NCI-H128 (cell line): Measurements from ENCODE around the gene MDH2.
"Not testable (repeated sequence)": the region's sequence is repeated elsewhere in the genome, so short reads cannot be mapped to it uniquely, and the experiment has no call there.

Source experiments
- DNase-seq: peaks from one replicate; lab custom pipeline; 2025; ENCODE audit not compliant: unreplicated experiment; lab: John Stamatoyannopoulos, UW

MDH2 gene, protein sequence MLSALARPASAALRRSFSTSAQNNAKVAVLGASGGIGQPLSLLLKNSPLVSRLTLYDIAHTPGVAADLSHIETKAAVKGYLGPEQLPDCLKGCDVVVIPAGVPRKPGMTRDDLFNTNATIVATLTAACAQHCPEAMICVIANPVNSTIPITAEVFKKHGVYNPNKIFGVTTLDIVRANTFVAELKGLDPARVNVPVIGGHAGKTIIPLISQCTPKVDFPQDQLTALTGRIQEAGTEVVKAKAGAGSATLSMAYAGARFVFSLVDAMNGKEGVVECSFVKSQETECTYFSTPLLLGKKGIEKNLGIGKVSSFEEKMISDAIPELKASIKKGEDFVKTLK

DNA sequence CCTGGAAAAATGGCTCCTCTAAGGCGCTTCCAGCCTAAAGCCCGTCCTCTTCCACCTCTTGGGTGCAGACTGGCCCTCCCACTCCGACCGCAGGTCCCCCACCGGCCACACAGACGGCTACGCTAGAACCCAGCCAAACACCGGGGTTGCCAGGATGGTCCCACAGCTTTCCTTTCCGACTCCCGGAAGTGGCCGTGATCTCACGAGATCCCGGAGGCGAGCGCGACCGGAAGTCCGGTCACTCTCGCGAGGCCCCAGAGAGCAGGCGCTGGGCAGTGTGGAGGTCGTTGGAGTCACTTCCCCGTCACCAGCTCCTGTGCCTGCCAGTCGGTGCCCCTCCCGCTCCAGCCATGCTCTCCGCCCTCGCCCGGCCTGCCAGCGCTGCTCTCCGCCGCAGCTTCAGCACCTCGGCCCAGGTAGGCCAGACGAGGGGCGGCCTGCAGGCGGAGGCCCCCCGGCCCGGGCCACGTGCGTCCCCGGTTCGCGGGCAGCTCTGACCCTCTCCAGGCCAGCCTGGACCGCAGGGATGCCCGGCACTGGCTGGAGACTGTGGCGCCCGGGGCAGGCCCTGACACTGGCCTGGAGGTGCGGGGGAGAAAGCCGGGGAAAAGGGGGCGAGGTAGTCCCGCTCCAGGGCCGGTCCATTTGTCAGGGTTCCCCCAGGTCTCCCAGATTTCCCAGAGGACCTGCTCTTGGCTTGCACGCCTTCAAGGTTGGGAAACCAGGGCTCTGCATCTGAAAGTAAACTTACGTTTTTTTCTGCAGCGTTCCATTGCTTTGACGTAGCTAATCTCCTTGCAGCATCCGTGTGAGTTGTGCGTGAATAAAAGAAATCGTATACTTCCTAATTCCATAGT, at the start of gene MDH2, which contains the start of gene STYXL1:
Gene MDH2 (plus strand): TSS at position 296 of the 857 bp plus-strand sequence. CDS start 55 bp downstream, at position 351.
Gene STYXL1 (minus strand): TSS at position 190 of the 857 bp plus-strand sequence. CDS start 17,477 bp downstream, outside the sequence.
- DNase-seq: peak; percentile 69

DNA sequence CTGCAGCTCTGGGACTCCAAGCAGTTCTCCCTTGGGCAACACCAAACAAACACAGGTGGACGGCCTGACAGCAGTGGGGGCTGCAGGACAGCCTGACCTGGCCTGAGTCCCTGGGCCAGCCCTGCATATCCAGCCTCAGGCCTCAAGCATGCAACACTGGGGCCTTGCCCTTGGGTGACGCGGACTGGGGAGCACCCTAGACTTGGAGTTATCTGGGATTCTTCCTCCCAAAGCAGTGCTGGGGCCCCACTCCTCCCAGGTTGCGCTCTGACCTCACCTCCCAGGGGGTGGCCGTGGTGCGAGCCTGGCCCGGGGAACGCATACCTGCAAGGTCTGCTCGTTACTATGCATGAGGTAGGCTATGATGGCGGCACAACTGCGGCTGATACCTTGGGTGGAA, 47.3 kb upstream of the MDH2 start:
- no peak for DNase-seq

DNA sequence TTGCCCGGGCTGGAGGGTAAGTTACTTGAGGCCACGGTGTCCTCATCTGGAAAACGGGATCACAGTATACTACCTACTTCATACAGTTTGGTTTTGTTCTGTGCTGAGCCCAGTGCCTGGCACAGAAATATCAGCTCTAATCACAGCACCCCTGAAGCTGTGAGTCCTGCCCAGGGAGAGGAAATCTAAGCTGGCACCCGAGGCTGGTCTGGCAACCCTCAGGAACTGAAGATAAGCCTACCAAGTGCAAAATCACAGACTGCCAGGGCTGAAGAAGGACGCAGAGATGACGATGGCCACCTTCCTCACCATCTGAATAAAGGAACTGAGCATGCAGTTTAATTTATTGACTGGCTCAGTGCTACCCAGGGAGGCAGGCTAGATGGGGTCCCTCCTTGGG, 45.8 kb upstream of the MDH2 start:
- no peak for DNase-seq

DNA sequence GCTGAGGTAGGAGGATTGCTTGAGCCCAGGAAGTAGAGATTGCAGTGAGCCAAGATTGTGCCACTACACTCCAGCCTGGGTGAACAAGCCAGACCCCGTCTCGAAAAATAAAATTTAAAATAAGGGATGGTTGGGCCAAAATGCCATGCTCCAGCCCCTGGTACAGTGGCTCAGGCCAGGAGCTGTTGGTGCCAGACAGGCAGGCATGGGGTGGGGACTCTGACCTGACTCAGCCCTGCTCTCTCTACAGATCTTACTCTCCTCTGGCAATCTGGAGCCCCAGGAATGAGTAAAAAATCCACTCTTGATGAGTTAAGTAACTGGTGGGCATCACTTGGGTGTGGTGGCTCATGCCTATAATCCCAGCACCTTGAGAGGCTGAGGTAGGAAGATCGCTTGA, 45.1 kb upstream of the MDH2 start:
- DNase-seq: no peak

DNA sequence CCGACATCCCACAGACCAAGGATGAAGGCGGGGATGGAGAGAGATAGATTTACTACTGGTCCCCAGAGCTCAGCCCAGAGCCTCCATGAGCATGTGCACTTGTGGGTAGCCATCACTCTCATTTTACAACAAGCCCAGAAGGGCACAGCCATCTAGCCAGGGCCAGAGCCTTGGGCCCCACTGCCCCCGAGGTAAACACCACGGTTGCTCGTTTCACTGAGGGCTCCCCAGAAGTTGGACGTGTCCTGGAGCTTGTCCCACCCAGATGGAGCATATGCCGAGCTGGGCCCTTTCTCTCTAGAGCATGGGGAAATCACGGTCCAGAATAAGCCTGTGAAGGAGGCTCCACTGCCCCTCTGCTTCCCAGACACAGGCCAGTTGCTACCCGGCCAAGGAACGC, 44.6 kb upstream of the MDH2 start:
- no peak for DNase-seq

DNA sequence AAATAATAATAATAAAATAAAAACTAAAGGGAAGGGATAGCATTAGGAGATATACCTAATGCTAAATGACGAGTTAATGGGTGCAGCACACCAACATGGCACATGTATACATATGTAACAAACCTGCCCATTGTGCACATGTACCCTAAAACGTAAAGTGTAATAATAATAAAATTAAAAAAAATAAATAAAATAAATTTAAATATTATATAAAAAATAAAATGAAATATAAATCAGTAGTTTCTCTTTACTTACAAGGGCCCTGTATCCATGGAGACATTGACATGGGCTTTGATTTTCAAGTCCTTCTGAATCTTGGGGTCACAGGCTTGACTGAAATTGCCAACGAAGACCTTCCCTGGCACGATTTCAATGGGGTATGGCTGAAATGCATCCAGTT, 42.9 kb upstream of the MDH2 start:
- not testable (repeated sequence) for DNase-seq

DNA sequence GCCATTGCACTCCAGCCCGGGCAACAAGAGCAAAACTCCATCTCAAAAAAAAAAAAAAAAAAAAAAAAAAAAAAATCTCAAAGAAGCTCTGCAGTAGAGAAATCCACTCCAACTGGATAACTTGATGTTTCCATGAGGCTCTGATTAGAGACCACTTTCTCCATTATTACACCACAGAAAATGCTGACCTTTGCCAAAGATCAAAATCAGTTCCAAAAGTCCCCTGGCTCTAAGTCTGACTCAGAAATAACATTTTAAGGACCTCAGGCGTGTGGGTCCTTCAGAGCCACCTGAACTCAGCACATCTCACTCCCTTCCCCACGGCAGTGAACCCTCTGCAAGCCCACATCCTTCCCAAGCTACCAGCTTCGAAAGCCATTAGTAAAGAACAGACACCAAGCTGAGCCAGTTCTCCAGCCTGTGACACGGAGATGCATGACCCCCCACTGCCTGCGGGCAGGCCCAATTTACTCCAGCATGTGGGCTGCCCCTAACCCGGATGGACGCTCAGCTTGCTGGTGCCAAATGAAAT, 39.7 kb upstream of the MDH2 start:
- no peak for DNase-seq

DNA sequence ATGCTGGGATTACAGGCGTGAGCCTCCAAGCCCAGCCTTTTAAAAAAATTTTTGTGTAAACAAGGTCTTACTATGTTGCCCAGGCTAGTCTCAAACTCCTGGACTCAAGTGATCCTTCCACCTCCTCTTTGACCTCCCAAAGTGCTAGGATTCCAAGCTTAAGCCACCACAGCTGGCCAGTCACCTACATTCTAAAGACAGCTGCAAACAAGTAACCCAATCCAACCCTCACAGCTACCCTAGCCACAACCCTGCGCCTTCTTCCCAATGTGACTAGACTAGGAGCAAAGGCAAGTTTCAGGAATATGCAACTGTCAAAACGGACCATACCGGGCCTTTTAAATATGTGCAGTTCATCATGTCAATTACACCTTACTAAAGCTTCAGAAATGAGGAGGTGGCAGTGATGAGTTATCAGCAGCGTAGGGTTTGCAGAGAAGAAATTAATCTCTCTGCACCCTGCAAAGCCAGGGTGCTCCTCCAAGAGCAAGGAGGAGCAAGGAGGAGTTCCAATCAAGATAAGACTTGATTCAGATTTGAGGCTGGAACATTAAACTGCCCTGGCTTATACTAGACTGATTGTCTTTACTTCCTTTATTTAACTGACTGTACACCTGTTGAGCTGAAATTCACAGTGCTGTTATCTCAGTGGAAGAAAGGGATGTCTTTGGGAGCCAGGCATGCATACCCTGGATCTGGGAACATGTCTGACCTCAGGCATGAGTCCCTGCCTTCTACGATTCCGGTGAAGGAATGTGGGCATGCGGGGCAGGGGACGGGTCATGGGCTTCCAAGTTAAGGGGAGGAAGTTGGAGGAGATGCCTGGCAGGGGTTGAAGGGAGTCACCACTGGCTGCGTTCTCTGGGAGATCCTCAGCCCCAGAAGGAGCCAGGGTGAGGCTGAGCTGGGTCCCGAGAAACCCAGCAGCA, 38.0 kb upstream of the MDH2 start:
- DNase-seq: no peak

DNA sequence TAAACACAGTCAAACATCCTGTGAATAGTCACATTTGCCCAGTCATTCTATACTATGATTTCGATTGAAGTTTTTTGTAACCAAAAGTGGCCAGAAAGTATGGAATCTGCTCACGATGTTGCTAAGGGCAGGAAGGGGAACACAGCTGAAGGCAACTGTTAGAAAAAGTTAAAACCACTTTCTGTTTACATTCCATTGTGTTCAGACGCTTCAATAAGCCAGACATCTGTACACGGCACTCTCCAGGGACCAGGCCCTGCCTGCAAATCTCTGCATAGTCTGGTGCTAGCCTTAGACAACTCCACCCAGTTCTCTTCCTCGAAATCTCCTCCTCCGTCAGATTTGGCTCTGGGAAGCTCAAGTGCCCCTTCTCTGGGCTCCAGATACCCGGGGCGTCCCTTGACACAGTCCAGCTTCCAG, 36.5 kb upstream of the MDH2 start:
- no peak for DNase-seq

DNA sequence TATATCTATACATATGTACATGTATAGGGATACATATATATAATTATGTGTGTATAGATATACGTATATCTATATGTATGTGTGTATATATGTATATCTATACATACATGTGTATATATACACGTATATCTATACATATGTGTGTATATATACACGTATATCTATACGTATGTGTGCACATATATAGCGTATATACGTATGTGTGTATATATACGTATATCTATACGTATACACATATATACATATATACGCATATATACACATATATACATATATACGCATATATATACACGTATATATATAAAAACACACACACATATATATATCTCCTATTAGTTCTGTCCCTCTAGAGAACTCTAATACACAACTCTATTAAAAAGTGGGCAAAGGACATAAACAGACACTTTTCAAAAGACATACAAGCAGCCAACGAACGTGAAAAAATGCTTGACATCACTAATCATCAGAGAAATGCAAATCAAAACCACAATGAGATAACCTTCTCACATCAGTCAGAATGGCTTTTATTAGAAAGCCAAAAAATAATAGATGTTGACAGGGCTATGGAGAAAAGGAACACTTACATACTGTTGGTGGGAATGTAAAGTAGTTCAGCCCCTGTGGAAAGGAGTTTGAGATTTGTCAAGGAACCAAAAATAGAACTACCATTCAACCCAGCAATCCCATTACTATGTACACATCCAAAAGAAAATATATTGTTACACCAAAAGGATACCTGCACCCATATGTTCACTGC, 31.5 kb upstream of the MDH2 start:
- no peak for DNase-seq

DNA sequence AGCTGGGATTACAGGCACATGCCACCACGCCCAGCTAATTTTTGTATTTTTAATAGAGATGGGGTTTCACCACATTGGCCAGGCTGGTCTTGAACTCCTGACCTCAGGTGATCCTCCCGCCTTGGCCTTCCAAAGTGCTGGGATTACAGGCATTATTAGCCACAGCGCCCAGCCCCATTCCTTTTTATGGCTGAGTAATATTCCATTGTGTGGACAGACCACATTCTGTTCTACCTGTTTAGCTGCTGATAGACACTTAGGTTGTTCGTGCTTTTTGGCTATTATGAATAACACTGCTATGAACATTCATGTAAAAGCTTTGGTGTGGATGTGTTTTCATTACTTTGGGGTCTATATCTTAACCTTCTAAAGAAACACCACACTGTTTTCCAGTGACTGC, 29.4 kb upstream of the MDH2 start:
- DNase-seq: not testable (repeated sequence)

DNA sequence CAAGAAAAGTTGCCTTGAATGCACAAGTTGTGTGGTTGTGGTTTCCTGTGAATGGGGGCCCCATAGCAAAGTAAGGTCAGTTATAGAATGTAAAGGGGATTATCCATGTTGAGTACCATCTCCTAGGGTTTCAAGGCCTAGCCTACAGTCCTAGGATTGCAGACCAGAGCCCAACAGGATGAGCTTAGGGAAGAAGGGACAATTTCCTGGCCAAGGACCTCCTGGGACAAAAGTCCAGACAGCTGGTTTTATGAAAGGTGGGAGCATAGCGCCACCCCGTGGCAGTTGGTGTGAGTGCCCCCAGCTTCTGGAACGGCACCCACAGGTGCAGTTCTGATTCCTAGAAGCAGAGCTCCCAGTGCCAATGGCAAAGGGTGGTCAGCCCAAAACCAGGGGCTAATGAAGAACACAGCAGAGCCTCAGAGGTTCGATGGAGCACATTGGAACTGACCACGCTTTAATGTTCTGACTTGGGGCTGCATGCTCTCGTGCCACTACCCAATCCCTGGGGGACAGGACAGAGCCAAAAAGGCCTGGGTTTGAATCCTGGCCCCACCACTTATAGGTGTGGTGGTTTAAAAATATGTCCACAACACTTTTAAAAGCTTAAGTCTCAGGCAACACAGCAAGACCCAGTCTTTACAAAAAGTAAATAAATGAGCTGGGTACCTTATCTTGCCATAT, 27.7 kb upstream of the MDH2 start:
- DNase-seq: peak; percentile 43

DNA sequence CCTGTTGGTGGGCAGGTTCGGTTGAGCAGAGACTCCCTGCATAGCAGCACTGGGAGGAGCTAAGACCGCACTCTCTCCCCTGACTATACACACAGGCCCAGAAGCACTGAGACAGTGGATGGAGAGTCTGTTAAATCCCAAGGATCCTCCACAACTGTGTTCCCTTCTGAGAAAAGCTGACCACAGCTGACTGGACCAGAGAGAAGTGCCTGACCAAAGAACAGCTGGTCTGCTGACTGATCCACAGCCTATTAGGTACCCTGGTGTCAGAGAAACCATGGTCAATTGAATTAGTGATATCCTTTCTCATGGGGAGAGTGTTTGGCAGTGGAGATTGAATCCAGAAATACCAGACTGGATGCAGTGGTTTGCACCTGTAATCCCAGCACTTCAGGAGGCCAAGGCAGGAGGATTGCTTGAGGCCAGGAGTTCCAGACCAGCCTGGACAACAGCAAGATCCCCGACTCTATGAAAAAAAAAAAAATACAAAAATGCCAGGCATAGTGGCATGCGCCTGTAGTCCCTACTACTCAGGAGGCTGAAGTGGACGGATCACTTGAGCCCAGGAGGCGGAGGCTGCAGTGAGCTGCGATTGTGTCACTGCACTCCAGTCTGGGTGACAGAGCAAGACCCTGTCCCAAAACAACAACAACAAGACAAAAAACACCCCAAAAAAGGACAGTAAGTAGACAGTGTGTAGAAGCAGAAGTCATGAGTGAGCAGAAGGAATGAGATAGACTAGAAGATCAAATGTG, 25.7 kb upstream of the MDH2 start:
- no peak for DNase-seq

DNA sequence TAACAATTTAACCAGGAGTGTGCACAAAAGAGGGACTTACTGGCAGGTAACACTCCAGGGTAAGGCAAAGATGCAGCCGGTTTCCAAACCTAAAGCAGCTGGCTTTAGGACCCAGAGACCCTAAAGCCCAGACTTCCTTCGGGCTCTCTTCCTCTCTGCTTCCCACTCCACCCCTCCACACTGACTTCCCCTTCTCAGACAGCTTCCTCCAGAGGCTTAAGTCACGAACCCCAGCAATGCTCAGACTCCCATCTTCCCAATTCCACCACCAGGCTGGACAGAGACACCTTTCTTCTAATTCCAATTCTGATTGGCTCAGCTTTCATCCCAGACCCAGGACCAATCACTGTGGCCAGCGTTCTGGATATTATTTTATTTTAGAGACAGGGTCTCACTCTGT, 24.9 kb upstream of the MDH2 start:
- DNase-seq: no peak

DNA sequence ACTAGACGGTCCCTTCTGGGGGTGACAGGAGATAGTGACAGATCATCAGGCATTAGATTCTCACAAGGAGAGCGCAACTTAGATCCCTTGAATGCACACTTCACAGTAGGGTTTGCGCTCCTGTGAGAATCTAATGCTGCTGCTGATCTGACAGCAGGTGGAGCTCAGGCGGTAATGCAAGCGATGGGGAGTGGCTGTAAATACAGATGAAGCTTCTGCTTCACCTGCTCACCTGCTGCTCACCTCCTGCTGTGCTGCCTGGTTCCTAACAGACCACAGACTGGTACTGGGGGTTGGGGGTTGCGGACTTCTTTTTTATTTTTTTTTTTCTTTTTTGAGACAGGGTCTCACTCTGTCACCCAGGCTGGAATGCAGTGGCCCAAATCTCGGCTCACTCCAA, 18.2 kb upstream of the MDH2 start:
- DNase-seq: not testable (repeated sequence)

DNA sequence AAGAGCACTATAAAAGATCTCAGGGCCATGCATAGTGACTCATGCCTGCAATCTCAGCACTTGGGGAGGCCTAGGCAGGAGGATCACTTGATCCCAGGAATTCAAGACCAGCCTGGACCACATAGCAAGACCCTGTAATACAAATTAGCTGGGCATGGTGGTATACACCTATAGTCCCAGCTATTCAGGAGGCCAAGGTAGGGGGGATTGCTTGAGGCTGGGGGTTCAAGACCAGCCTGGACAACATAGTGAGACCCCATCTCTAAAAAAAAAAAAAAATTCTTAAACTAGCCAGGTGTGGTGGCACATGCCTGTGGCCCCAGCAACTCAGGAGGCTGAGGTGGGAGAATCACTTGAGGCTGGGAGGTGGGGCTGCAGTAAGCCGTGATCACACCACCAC, 15.9 kb upstream of the MDH2 start:
- no peak for DNase-seq

DNA sequence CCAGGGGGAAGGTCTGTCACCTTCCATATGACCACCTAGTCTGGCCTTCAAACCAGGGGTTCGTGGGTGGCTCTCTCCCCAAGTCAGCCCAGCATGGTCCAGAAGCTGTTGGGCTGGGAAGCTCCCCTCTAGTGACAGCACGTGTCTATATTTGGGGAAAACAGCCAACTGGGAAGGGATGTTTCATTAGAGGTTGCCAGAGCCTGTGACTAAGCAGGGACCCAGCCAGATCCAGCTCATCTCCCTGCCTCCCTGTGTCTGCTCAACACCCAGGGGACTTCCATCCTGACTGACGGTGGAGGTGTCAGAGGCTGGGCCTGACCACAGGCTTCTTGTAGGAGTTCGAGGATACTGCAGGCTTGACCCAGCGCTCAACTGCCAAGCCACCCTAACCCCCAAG, 10.6 kb upstream of the MDH2 start:
- no peak for DNase-seq

DNA sequence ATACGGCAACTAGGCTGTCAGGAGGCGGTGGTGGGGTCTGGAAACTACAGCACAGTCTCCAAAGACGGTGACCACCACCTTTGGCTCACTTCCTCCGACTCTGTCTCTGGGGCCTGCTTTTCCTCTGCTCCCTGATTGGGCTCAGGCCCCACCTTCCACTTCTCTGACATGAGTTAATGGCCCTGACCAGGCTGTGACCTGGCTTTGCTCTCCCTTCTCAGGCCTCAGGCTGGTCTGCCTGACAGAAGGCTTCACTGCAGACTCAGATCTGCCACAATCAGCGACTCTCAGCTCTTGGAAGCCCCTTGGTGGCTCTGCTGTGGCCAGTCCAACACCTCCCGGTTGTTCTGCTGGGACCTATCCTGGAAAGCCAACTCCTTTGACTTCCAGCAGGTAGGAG, 7.8 kb upstream of the MDH2 start:
- no peak for DNase-seq

DNA sequence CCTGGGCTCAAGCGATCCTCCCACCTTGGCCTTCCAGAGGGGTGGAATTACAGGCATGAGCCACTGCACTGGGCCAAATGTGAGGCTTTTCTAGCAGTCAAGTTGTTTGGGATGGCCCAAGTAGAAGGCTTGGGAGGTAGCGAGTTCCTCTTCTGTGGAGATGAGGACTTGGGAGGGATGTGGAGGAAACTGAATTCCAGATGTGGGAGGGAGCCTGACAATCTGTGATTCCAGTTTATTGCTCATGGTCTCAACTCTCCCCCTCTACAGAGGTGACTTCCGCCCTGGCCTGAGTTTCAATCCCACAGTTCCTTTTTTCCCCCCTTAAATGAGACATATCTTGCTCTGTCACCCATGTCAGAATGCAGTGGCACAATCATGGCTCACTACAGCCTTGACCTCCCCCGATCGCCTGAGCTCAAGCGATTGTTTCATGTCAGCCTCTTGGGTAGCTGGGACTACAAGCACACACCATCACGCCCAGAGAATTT, 3.5 kb upstream of the MDH2 start:
- no peak for DNase-seq
